IMR-90 (cell line): ENCODE results near the gene EHF. TPM values are rescaled to one million over a fixed set of nuclear protein-coding genes. Genes with fewer than 3 reads are reported as not detected.

Experiments used
- FOS ChIP-seq: fragments of 150-350 bp; IDR thresholded peaks from 2 replicates; pipeline ENCODE4 v1.6.1; 2016; ENCODE audit warnings: low read depth, low read length
- polyA plus RNA-seq, 3 experiments: library from polyadenylated mRNA; depleted of rRNA; stranded (reverse); fragments of >200 nt; gene quantifications; 2 replicates each; pipeline ENCODE4 v1.2.3, GENCODE V29; 2012; ENCODE audit warnings: low replicate concordance in 1 of 3
- total RNA-seq: library from RNA; depleted of rRNA; stranded (reverse); fragments of >200 nt; gene quantifications from 2 replicates; pipeline ENCODE4 v1.2.3, GENCODE V29; 2012
- TF ChIP-seq, protein P1 (sequence below): conservative IDR thresholded peaks from 2 replicates; pipeline ENCODE4 v1.5.1; 2012; ENCODE audit warnings: mild to moderate bottlenecking, low read depth, low read length, improper control_type of control experiment

The EHF gene
- total and polyA plus RNA-seq, 2 of the 4 experiments (the other 2 are of a cell fraction): under 0.01 TPM; not detected in 1

DNA sequence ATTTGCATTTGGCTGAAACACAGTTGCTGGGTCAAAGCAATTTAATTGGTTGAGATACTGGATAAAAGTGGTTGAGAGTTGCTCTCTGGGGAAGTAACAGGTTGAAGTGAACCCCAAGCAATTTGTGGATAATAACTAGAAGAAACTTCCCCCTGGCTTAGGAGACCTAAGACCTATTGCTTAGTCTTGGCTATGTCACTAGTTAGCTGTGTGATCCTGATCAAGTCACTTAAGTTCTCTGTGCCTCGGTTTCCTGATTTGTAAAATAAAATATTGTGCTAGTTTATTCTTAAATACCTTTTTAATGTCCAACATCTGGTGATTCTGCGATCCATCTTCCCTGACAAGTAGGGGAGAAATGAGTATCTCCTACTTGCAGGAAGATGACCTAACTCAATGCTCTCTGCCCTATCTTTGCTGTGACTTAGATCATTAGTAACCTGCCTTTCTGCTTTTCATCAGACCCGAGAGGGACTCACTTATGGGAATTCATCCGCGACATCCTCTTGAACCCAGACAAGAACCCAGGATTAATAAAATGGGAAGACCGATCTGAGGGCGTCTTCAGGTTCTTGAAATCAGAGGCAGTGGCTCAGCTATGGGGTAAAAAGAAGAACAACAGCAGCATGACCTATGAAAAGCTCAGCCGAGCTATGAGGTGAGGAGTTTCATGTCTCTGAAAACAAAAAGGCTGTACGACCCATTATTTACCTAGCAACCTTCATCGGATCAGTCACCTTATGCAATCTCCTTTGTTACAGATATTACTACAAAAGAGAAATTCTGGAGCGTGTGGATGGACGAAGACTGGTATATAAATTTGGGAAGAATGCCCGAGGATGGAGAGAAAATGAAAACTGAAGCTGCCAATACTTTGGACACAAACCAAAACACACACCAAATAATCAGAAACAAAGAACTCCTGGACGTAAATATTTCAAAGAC is 37.5 kb downstream of the EHF start (continued):
- TF ChIP-seq, protein P1, sequence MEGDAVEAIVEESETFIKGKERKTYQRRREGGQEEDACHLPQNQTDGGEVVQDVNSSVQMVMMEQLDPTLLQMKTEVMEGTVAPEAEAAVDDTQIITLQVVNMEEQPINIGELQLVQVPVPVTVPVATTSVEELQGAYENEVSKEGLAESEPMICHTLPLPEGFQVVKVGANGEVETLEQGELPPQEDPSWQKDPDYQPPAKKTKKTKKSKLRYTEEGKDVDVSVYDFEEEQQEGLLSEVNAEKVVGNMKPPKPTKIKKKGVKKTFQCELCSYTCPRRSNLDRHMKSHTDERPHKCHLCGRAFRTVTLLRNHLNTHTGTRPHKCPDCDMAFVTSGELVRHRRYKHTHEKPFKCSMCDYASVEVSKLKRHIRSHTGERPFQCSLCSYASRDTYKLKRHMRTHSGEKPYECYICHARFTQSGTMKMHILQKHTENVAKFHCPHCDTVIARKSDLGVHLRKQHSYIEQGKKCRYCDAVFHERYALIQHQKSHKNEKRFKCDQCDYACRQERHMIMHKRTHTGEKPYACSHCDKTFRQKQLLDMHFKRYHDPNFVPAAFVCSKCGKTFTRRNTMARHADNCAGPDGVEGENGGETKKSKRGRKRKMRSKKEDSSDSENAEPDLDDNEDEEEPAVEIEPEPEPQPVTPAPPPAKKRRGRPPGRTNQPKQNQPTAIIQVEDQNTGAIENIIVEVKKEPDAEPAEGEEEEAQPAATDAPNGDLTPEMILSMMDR: no peak
- TF ChIP-seq FOS: no peak
